ENCODE data around the gene FGF14. TPM values are rescaled to one million over a fixed set of nuclear protein-coding genes. Genes with fewer than 3 reads are reported as not detected.
"Not testable (repeated sequence)": the region's sequence is repeated elsewhere in the genome, so short reads cannot be mapped to it uniquely, and the experiment has no call there.

The FGF14 gene
- total and polyA plus RNA-seq, 9 donors, result 0.06 to 4.8 (median 0.60) TPM; not detected in 2

DNA sequence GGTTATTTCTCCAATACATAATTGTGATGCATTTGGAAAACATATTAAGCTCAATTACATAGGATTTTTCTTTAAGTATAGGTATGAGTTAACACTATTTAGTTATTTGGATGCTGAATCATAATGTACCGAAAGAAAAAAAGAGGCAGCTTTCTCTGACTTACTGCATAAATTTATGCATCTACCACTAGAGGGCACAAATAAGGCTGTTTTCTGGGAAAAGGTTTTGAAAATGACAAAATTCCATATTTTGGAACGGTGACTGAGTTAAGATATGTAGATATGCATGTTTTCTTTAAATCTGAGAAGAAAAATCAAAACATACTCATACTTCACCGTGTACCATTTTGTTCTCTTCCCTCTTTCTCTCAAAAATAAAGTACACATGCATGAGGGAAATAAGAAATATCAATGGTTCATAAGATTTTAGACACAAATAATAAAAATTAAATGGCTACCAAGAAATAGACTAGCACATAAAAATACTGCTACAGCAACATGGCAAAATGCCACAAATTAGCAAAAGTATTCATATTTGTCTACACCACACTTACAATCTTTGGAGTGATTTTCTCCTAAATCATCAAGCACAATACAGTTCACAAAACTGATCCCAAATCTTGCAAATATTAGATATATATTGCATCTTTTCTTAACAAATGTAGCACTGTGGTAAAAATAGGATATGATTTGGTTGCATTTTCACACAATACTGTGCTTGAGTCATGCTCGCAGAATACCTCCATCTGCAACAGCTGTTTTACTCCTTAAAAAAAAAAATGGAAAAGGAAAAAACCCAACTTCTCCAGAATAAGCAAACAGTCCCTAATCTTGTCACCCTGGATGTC, 260.0 kb downstream of the FGF14 start:
- no peak for TF ChIP-seq EP300 (IDR thresholded peaks at IDR 0.05)
- TF ChIP-seq, protein P1, sequence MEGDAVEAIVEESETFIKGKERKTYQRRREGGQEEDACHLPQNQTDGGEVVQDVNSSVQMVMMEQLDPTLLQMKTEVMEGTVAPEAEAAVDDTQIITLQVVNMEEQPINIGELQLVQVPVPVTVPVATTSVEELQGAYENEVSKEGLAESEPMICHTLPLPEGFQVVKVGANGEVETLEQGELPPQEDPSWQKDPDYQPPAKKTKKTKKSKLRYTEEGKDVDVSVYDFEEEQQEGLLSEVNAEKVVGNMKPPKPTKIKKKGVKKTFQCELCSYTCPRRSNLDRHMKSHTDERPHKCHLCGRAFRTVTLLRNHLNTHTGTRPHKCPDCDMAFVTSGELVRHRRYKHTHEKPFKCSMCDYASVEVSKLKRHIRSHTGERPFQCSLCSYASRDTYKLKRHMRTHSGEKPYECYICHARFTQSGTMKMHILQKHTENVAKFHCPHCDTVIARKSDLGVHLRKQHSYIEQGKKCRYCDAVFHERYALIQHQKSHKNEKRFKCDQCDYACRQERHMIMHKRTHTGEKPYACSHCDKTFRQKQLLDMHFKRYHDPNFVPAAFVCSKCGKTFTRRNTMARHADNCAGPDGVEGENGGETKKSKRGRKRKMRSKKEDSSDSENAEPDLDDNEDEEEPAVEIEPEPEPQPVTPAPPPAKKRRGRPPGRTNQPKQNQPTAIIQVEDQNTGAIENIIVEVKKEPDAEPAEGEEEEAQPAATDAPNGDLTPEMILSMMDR (IDR thresholded peaks at IDR 0.05), result no peak
- intact Hi-C loops (cut with DNase I), result no loop called here
- Histone ChIP-seq H3K27ac (no peak overlapping the region), H3K4me3 (no peak overlapping the region), H3K36me3 (no peaks in the 10 kb centered on the region), H3K27me3 (no peaks in the 10 kb centered on the region), H3K4me1 (ENCODE audit: insufficient read depth) (no peaks in the 10 kb centered on the region), H3K9me3 (no peaks in the 10 kb centered on the region)
- WGBS, 3 donors, result 10 to 18% (median 14%) methylated on average over 4 of the region's 4 CpGs
- DNase-seq, result no peak

DNA sequence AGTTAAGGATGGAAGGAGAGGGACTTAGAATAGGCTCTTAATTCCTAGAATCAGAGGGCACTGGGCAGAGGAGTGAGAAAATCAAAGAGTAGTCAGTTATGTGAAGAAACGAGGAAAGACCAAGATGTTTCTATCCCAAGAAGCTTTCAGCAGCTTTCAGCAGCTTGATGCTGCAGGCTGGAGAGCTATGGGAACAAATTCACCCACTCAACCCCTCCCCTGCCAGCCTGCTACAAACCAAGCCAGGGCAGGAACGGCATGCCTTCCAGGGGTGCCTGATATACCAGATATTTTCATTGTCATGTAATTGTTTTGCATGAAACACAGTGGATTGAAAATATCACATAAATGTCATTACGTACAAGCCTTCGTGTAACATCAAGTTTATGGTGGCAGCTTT, 262.2 kb downstream of the FGF14 start:
- H3K9me3 ChIP-seq, result no peaks in the 10 kb centered on the region
- TF ChIP-seq, protein P1 (IDR thresholded peaks at IDR 0.05), result no peak
- TF ChIP-seq EP300 (IDR thresholded peaks at IDR 0.05), result no peak
- DNase-seq, result no peak
- H3K4me1 ChIP-seq (ENCODE audit: insufficient read depth), result no peaks in the 10 kb centered on the region
- no peaks in the 10 kb centered on the region for H3K27me3 ChIP-seq
- WGBS, 3 donors, result 64 to 72% (median 65%) methylated on average over 4 of the region's 4 CpGs
- H3K36me3 ChIP-seq, result no peaks in the 10 kb centered on the region
- no peak overlapping the region for H3K4me3 ChIP-seq
- intact Hi-C loops (cut with DNase I), result no loop called here
- H3K27ac ChIP-seq, result no peak overlapping the region

DNA sequence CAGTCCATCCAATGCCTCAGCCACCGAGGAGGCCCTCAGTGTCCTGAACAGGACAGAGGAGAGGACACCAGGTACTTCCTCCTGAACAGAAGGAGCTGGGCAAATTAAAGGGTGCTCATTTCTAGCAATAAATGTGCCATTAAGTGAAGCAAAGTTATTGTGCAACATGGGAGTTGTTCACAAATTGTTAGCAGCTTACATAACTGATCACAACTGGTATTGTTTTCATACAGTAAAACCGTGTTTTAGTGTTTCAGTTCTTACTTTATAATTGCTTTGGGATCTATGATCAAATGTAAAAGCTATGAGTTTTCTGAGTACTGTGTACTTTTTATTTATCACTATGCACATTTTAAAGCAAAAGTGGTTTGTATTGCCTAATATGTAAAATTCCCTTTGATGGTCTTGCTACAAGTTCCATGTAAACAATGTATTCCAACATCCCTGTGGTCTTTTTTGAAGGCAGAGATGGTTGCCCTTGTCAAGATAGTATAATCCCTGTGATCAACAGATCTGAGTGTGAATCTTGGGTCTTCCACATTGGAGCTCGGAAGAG, 263.1 kb downstream of the FGF14 start:
- H3K27me3 ChIP-seq, result no peaks in the 10 kb centered on the region
- no peak overlapping the region for H3K27ac ChIP-seq
- no peaks in the 10 kb centered on the region for H3K4me1 ChIP-seq (ENCODE audit: insufficient read depth)
- no peaks in the 10 kb centered on the region for H3K36me3 ChIP-seq
- no peaks in the 10 kb centered on the region for H3K9me3 ChIP-seq
- TF ChIP-seq POLR2A (IDR thresholded peaks at IDR 0.05) (no peak), EP300 (IDR thresholded peaks at IDR 0.05) (no peak)
- TF ChIP-seq, protein P1 (IDR thresholded peaks at IDR 0.05), result no peak
- no peak for DNase-seq
- H3K4me3 ChIP-seq, result no peak overlapping the region
- 65 to 87% (median 77%) methylated on average over 3 of the region's 3 CpGs for WGBS, 3 donors
- intact Hi-C loops (cut with DNase I), result no loop called here

DNA sequence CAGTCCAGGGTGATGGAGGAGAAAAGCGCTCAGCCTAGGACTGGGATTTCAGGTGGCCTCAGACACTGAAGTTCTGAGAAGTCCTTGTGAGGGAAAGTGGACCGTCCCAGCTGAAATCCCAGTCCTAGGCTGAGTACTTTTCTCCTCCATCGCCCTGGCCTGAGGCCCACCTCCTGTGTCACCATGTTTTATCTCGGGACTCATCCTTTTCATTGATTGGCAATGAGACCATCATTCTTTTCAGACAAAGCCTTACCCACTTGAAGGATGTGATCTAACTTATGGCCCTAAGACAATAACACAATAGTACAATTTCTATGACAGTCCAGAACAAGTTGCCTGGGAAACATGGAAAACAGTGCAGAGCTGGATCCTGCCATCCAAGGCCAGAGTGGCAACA, 263.9 kb downstream of the FGF14 start:
- intact Hi-C loops (cut with DNase I); H3K36me3 ChIP-seq; H3K4me3 ChIP-seq; H3K4me1 ChIP-seq (ENCODE audit: insufficient read depth); DNase-seq; H3K9me3 ChIP-seq; H3K27me3 ChIP-seq; H3K27ac ChIP-seq: not testable (repeated sequence)
- WGBS, 3 donors, result 83 to 95% (median 83%) methylated on average over 4 of the region's 4 CpGs

DNA sequence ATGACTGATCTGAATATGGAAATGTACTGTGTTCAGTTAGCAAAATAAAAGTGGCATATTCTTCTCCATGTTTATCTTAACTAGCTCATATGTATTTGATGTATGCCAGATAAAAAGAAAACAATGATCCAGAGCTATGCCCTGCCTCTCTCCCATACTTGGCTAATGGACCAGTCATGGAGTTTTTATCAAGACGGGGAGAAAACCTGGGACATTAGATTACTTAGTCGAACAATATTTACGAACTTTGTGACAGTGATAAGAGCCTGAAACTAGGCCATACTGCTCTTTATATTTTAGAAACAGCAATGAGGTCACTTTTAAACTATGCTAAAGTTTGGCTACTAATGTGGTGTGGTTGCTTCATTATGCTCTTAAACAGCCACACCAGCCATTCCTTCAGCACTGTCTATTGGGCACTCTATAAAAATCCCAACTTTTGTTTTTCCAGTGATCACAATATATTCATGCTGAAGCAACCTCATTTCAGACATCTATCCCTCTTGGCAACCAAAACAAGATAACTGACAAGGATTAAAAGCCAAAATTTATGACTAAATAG, 265.0 kb downstream of the FGF14 start:
- TF ChIP-seq POLR2A (IDR thresholded peaks at IDR 0.05) (no peak), EP300 (IDR thresholded peaks at IDR 0.05) (no peak)
- TF ChIP-seq, protein P1 (IDR thresholded peaks at IDR 0.05), result no peak
- Histone ChIP-seq H3K27ac (no peak overlapping the region), H3K4me1 (ENCODE audit: insufficient read depth) (no peaks in the 10 kb centered on the region), H3K27me3 (no peaks in the 10 kb centered on the region), H3K4me3 (no peak overlapping the region), H3K36me3 (no peaks in the 10 kb centered on the region), H3K9me3 (no peaks in the 10 kb centered on the region)
- intact Hi-C loops (cut with DNase I), result no loop called here
- no peak for DNase-seq
- WGBS, 3 donors, result 71 to 83% (median 74%) methylated on average over 3 of the region's 3 CpGs
